NCI-H526 treated with DMSO at 0.1 percent for 48 hours (cell line): ENCODE data around the gene NOSTRIN.
"Not testable (repeated sequence)": the region's sequence is repeated elsewhere in the genome, so short reads cannot be mapped to it uniquely, and the experiment has no call there.

Source experiments
- DNase-seq: peaks from one replicate; lab custom pipeline; 2025; lab: John Stamatoyannopoulos, UW

Gene NOSTRIN, protein sequence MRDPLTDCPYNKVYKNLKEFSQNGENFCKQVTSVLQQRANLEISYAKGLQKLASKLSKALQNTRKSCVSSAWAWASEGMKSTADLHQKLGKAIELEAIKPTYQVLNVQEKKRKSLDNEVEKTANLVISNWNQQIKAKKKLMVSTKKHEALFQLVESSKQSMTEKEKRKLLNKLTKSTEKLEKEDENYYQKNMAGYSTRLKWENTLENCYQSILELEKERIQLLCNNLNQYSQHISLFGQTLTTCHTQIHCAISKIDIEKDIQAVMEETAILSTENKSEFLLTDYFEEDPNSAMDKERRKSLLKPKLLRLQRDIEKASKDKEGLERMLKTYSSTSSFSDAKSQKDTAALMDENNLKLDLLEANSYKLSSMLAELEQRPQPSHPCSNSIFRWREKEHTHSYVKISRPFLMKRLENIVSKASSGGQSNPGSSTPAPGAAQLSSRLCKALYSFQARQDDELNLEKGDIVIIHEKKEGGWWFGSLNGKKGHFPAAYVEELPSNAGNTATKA

GRCh38 chr2:168801961-168802858, at the start of gene NOSTRIN:
TSS of gene NOSTRIN (plus strand) at chr2:168802637. CDS start at chr2:168802647, 10 bp downstream.
- DNase-seq = no peak

GRCh38 chr2:168753765-168754329, 48.6 kb upstream of the NOSTRIN start:
- no peak for DNase-seq

DNA sequence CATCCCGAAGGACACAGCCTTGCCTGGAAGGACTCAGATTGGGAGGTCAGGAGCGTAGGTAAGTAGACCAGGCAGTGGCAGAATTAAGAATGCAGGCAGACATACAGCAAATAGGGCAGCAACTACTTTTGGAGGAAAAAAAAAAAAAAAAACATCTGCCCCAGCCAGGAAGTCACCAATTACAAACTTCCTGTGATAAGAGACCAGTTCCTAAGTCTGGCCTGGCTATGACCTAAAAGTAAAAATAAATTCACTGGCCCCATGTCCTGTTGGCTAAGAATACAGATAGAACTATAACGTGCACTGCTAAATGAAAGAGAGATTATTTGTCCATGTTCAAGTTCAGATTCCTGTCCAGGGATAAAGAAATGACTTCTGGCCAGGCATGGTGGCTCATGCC, 45.2 kb upstream of the NOSTRIN start:
- DNase-seq = no peak

- peak; percentile 62 for DNase-seq
Measured at GRCh38 chr2:168758970-168759820, 43.2 kb upstream of the NOSTRIN start.

DNA sequence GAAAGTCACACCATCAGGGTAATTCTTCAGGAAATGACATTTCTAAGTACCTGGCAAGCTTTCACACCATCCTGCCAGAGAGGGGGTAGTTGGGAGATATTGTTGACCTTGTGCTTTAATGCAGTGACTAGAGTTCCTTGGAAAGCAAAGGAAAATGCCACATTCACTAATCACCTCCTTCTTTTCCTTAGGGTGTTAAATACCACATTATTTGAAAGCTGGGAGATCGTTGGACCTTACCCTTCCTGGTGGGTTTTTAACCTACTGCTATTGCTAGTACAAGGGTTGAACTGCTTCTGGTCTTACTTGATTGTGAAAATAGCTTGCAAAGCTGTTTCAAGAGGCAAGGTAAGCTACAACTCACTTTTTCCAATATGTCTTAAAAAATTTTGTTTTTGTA, 37.0 kb upstream of the NOSTRIN start:
- DNase-seq = no peak

DNA sequence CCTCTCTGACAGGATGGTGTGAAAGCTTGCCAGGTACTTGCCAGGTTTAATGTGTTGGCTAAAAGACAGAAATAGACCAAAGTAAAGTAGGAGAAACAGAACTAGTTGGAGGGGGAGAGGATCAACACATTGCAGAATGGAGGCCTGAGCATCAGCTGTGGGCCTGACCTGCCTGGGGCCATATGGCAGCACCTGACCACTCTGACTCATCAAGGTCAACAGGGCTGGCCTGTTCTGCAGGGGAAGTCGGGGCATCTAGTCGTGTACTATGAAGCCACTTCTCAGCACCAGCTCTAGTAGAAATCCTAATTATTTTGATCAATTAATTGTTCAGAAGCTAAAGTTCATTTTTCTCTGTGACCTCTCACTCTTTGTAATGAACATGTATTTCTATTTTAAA, 35.8 kb upstream of the NOSTRIN start:
- no peak for DNase-seq

DNA sequence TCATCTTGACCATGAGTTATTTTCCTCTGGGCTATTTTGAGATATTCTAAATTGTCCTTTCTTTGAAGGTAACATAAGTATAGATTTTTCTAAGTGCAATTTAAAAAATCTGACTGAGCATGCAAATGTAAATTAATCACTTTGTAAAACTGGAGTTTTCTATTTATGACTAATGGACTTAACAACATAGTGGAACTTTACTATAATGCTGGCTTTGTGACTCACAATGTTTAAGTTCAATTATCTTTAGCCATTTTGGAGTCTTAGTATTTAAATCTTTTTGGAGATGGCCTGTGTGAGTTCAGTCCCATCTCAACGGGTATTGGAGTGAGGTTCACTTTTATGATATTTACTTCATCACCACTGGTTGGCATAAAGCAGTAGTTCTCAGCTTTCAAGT, 35.2 kb upstream of the NOSTRIN start:
- no peak for DNase-seq

DNA sequence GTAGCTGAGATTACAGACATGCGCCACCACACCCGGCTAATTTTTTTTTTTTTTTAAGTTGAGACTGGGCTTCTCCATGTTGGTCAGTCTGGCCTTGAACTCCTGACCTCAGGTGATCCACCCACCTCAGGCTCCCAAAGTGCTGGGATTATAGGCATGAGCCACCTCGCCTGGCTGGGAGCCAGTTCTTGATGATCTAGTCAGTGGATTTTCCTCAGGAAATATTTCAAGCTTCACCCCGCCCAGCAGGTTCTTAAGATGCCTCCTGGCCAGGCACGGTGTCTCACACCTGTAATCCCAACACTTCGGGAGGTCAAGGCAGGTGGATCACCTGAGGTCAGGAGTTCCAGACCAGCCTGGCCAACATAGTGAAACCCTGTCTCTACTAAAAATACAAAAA, 34.1 kb upstream of the NOSTRIN start:
- not testable (repeated sequence) for DNase-seq

GRCh38 chr2:168770796-168771195, 31.6 kb upstream of the NOSTRIN start:
- DNase-seq = no peak

- no peak for DNase-seq
Measured at GRCh38 chr2:168772704-168773103, 29.7 kb upstream of the NOSTRIN start.

DNA sequence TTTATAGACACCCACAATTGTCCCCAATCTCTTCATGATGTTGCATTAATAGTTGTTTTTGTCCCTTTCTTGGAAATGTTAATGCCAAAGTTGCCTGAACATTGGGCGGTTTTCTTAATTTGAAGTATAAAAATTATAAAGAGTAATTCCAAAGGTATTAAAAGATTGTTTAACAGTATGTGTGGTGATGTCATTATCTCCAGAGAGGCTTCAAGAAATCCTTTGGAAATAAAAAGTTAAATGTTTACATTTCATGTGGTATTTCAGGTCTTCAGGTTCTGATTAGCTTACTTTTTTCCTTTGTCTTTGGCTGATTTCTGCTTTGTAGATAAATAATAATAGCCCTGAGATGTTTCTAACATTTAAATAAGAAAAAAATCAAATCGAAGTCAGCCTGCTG, 29.3 kb upstream of the NOSTRIN start:
- no peak for DNase-seq

- DNase-seq = no peak
Measured at GRCh38 chr2:168773719-168774521, 28.5 kb upstream of the NOSTRIN start.

GRCh38 chr2:168775837-168776236, 26.6 kb upstream of the NOSTRIN start:
- no peak for DNase-seq

DNA sequence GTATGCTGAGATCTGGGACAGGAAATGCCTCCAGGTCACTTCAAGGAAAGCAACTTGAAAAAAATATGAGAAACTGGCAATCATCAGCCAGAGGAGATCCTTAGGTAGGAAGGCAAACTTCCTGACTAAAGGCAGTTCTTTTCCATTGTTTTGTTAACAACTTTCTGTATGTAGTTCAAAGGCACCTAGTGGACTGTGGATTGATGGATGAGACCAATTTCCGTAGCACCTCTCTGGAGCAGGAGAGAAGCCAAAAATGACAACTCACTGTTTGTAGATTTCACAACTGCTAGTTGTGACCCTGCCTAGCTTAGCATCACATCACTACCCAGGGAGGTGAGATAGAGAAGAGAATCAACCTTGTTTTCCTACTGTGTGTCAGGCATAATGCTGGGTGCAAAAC, 21.8 kb upstream of the NOSTRIN start:
- no peak for DNase-seq

GRCh38 chr2:168781191-168781817, 21.1 kb upstream of the NOSTRIN start:
- DNase-seq = no peak

DNA sequence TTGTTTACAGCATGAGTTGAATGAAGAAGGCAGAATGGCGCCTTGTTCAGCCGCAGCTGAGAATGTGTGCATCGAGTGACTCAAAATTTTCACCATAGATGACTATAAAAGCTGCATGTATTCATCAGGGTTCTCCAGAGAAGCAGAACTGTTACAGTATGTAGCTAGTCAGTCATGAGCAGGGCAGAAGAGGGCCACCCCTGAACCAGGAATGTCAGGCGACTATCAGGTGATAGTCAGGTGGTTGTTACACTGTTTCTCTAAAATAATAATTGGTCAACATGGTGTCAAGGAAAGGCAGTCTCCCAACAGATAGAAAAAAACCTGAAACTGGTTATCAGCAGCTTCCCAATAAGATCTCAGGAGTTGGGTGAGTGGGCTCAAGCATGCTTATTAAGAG, 20.2 kb upstream of the NOSTRIN start:
- DNase-seq = no peak

GRCh38 chr2:168784993-168785392, 17.4 kb upstream of the NOSTRIN start:
- no peak for DNase-seq

DNA sequence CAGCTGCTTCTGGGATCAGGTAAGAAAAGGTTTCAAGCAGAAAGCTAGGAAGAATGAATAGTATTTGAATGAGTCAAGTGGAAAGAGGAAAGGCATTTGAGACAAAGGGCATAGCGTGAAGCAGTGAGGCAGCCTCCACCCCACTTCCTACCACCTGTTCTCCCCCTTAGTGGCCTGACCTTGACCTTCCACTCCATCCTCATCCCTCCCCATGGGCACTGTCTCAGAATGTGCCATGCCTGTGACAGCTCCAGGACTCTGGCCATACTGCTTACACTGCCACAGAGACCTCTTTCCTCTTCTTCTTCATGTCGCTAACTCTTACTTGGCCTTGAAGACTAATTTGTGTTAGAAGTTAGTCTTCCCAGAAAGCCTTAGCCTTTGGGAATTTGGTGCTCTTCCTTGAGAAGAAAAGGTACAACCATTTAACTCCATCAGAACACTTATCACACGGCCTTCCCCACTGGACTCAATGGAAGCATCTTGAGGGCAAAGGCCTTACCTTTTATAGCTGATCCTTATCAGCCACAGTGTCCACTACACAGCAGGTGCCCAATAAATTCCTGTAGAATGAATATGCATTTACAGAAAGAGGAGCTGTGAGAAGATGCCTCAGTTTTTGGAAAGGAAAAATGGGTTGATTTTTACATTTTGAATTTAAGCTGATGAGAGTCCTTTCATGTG, 15.2 kb upstream of the NOSTRIN start:
- no peak for DNase-seq

GRCh38 chr2:168787782-168788376, 14.6 kb upstream of the NOSTRIN start:
- no peak for DNase-seq
